Epithelial cell of prostate (primary cell): Measurements from ENCODE around the gene C19orf33.

ENCODE experiments used
- DNase-seq: peaks from one replicate; pipeline ENCODE4 v3.0.0-alpha.2; 2011; ENCODE audit warnings: low read depth, low spot score
- H3K27ac ChIP-seq: fragments of 450-650 bp; 2 replicates; pipeline ENCODE4 v1.5.1; 2017; ENCODE audit warnings: mild to moderate bottlenecking

Gene C19orf33

DNA sequence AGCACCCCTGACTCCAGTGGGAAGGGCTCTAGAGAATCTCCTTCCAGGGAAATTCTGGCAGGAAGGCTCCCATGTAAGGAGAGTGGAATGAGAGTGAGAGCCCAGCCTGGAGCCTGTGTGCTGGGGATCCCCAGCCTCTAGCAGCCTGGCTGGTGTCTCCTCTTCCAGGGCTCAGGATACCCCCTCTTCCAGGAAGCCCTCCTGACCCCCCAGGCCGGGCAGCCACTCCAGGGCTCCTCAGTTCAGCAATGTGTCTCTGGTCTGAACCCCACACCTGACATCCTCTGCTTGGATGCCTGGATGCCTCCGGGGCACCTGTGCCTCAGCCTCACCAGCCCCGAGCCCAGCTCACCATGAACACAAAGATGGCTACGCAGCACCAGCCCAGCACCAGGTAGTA, 3.0 kb downstream of the C19orf33 start:
- DNase-seq, result no peak
- H3K27ac ChIP-seq, result peak overlapping the region; percentile 99

DNA sequence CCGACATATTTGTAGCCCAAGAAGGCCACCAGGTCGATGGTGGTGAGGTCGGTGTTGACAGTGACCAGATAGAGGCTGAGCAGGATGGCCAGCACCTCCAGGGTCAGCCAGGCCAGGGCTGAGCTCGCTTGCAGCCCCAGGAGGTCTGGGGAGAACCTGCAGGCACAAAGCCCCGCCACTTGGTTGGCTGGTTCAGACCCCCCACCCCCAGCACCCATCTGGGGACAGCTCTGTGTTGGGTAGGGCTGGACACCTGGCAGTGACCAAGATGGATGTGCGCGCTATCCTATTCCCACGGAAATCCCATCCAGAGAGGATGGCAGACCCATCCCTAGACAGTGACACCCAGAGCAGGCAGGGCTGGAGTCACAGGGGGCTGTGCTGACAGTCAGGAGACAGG, 3.5 kb downstream of the C19orf33 start:
- H3K27ac ChIP-seq, result peak overlapping the region; percentile 99
- DNase-seq, result no peak

DNA sequence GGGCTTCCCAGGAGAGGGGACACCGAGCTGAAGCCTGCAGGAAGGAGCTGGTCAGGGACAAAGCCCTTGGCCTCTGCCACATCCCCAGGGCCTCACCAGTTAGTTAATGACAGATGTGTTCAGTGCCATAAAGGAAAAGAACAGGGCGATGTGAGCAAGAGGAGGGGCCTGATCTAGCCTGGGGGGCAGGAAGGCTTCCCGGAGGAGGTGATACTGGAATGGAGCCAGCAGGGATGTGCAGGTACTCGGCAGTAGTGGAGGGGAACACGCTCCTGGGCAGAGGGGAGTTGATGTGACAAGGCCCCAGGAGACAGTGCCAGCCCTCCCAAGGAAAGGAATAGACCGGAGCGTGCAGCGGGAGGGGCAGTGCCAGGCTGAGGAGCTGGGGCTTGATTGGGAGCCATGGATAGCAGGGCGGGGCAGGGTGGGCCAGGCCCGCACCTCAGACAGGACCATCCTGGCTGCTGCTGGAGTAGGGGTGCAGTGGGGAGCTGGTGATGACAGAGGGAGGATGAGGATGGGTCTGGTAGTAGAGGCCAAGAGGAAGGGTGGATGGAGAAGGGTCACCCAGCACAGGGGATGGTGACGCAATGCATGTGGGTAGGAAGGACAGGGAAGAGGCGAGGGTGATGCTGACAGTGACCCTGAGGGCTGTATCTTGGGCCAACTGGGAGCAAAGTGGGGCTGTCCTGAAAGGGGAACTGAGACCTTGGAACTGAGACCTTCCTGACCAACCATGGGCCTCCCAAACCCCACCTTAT, 4.1 kb downstream of the C19orf33 start:
- peak overlapping the region; percentile 99 for H3K27ac ChIP-seq
- DNase-seq, result no peak

DNA sequence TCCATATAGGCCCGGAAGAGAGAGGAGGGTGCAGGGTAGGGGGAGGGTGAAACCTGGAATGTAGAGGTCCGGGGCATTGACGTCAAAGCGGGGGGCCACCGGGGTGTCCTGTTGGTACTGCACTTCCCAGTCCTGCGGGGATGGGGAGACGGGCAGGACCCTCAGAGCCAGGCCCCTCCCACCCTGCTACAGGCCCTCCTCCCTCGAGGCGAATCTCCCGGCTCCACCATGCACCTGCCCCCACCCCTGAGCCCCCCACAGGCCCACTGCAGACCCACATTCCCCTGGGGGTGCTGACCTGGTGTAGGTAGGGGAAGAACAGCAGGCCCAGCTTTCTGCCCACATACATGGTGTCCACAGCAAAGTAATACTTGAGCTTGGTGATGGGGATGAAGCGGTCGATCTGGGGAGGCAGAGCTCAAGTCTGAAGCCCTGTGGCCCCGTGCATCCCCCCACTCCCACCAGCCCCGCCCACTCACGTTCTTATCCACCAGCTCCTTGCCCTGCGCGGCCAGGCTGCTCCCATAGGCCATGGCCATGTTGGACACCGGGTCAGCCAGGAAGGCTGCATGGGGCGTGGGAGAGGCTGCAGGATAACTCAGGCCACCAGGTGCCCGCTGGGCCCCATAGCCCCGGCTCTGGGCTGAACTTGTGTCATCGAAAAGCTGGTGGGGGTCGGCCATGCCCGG, 5.0 kb downstream of the C19orf33 start:
- no peak for DNase-seq
- H3K27ac ChIP-seq, result no peak overlapping the region

DNA sequence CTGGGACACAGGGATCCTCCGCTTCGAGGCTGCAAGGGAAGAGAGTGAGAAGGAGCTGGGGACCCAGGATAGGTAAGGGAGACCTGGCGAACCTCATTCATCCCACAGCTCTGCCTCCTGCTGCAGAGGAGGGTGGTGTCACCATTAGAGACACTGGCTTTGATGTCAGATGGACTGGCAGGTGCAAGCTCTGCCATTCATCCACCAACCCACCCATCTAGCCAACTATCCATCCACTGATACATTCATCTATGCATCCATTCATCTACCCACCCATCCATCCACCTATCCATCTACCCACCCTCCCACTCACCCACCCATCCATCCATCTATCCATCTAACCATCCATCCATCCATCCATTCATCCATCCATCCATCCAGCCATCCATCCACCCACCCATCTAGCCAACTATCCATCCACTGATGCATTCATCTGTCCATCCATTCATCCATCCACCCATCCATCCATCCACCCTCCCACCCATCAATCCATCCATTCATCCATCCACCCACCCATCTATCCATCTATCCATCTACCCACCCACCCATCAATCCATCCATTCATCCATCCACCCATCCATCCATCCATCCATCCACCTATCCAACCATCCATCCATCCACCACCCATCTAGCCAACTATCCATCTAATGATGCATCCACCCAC, 5.7 kb downstream of the C19orf33 start:
- DNase-seq, result no peak
- H3K27ac ChIP-seq, result no peak overlapping the region

DNA sequence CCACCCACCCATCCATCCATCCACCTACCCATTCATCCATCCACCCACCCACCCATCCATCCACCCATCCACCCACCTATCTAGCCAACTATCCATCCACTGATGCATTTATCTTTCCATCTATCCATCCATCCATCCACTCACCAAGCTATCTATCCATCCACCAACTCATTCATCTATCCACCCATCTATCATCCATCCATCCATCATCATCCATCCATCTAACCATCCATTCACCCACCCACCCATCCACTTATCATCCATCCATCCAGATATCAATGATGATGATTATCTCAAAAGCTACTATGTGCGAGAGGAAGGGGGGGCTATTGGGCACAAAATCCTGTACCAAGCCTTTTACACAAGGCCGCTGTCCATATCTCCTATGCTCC, 6.2 kb downstream of the C19orf33 start:
- no peak overlapping the region for H3K27ac ChIP-seq
- DNase-seq, result no peak

DNA sequence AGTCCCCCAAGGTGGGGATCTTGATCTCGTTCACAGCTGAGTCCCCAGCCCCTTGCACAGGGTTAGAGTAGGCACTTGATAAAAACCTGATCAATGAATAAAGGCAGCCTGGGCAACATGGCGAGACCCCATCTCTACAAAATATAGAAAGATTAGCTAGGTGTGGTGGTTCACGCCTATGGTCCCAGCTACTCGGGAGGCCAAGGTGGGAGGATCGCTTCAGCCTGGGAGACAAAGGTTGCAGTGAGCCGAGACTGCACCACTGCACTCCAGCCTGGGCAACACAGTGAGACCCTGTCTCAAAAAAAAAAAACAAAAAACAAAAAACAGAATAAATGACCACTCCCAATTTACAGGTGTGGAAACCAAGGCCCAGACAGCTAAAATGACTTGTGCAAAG, 6.9 kb downstream of the C19orf33 start:
- H3K27ac ChIP-seq, result peak overlapping the region; percentile 17
- DNase-seq, result no peak

DNA sequence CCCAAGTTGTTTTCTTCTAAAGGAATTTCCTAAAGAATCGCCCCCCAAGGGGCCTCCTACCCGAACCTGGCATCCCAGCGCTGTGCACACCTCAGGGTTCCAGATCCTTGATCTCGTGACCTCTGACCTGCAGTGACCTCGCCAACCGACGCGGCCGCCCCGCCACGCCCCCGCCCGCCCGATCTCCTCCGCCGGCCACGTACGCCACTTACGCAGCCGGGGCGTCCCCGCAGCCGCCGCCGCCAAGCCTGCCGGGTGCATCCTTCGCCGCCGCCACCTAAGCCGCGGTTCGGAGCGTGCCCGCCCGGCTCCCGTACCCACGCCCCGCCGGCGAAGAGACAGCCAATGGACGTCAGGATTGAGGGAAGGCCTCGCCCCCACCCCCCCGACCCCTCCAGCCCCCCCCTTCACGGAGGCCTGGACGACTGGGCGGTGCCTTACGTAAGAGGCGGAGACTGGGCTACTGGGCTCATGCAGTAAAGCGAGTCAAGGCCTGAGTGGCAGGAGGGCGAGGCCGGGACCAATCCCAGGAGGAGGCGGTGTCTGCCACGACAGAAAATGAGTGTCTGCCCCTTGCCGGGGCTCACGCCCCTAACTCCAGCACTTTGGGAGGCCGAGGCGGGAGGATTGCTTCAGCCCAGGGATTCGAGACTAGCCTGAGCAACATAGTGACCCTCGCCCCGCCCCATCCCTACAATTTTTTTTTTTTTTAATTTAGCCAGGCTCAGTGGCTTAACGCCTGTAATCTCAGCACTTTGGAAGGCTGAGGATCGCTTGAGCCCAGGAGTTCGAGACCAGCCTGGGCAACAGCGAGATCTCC, 11.8 kb downstream of the C19orf33 start, which contains the start of gene YIF1B:
Gene YIF1B (minus strand): TSS at position 291 of the 820 bp plus-strand sequence. CDS start 30 bp downstream, at position 261.
- peak; percentile 85 for DNase-seq
- H3K27ac ChIP-seq, result peak within 1 kb of the TSS; percentile 75

DNA sequence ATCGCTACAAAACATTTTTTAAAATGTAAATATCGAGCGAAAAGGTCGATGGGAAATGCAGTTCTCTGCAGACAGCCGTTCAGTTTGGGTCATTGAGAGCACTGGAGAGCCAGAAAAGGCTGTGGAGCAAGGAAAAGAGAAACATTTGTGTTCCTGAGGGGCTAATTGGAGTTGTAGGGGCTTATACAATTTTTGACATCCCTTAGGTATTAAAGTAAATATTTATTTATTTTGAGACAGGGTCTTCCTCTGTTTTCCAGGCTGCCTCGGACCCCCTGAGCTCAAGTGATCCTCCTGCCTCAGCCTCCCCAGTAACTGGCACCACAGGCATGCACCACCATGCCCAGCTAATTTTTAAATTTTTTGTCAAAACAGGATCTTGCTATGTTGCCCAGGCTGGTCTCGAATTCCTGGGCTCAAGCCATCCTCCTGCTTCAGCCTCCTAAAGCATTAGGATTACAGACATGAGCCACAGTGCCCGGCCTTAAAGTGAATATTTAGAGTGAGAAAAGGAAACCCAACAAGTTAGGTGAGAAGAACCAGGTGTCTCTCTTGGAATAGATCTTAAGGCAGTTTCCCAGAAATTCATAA, 12.5 kb downstream of the C19orf33 start:
- H3K27ac ChIP-seq, result peak overlapping the region; percentile 75
- no peak for DNase-seq

DNA sequence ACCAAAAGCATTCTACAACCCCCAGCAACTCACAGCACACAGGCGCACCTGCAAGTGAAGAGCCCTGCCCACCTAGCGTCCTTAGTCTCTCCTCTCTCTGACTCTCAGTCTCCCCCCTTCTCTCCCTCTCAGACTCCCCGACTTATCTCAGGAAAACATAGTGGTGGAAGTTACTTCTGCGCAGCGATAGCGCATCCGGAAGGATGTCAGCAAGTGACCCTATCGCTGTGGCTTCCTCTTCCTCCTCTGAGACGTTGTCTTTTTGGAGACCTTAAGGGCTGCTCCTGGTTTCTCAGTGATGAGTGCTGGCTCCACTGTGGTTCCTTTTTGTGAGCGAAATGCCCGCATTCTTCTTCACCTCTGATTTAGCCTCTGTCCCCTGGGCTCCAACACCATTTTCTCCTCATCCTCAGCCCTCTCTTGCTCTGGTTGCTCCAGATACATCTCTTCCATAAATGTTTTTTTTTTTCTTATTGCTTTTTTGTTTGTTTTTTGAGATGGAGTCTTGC, 13.1 kb downstream of the C19orf33 start:
- no peak overlapping the region for H3K27ac ChIP-seq
- DNase-seq, result no peak

DNA sequence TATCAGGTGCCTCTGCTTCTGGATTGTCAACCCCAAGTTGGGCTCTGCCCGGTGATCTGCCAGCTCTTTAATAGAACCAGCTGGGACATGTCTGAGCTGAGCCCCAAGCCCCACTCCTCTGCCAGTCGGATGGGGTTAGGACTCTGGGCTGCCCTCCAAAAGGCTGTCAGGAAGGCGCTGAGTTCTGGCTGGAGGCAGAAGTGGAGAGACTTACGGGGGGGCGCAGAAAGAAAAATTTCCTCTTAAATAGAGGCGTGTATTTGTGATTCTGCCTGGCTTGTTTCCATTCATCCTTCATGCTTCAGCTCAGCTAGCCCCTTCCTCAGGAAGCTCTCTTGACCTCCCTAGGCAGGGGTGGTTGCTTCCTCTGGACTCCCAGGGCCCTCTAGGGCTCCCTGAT, 14.6 kb downstream of the C19orf33 start:
- DNase-seq, result no peak

DNA sequence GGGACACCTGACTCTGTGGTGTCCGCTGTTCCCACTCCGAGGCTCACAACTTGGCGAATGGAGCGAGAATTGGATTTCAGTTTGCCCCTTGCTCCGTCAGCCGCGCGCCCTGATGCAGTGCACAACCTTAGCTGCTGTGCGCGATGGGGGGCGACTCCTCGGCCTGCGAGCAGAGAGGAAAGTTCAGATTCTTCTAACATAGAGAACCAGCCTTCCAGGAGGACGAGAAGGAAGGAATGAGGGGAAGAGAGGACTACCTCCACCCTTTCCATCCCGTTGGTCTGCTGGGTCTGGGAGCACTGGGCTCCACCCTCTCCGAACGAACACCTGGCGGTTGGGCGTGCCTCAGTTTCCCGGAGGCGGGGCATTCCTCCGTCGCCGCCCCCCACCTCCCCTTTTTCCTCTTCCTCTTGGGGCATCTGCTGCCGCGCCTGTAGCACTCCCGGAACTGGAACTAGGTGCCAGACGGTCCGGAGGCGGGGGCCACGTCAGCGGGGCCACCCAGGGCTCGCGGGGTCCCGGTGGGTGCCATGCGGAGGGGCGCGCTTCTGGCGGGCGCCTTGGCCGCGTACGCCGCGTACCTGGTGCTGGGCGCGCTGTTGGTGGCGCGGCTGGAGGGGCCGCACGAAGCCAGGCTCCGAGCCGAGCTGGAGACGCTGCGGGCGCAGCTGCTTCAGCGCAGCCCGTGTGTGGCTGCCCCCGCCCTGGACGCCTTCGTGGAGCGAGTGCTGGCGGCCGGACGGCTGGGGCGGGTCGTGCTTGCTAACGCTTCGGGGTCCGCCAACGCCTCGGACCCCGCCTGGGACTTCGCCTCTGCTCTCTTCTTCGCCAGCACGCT, 15.6 kb downstream of the C19orf33 start, which contains the start of gene KCNK6:
Gene KCNK6 (plus strand): TSS at position 425 of the 838 bp plus-strand sequence. CDS start 106 bp downstream, at position 531.
- no peak for DNase-seq
- H3K27ac ChIP-seq, result peak within 1 kb of the TSS; percentile 77

More for the DNA sequence above, 14.6 kb downstream of the C19orf33 start:
- H3K27ac ChIP-seq, result peak overlapping the region; percentile 77

DNA sequence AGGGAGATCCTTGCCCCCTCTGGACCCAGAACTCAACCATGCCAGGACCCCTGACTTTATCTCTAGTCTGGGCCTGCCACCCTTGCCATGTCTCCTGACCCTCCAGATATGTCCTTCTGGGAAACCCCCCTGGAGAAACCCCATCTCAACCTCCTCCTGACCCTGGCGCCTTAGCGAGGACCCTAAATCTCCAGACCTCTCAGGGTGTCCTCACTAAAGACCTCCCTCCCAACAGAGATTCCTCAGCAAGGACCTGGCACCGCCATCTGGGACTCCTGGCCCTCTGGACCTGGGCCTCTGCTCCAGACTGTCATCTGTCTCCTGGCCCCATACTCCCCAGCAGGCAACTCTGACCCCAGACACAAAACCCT, 16.9 kb downstream of the C19orf33 start:
- DNase-seq, result no peak
- H3K27ac ChIP-seq, result peak overlapping the region; percentile 77

DNA sequence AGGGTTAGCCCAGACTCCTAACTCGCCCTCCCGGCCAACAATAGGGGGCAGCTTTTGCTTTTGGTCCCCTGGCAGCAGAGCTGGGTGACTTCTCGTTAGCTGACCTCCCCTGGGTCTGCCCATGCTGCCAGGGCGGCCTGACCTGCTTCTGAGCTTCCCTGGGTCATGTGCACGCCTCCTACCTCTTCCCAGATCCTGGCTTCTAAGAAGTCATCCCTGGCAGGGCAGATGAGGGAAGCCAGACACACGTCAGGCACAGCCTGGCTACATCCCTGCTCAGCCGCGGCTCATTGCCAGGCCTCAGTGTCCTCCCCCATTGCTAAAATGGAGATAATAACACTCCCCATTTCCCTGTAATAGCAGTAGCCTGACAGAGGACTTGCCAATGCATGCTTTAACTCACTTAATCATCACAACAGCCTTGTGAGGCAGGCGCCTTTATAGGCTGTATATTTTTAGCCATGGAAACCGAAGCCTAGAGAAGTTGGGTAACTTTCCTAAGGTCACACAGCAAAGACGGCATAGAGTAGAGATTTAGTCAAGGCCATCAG, 17.7 kb downstream of the C19orf33 start:
- peak; percentile 82 for DNase-seq
- H3K27ac ChIP-seq, result peak overlapping the region; percentile 77

DNA sequence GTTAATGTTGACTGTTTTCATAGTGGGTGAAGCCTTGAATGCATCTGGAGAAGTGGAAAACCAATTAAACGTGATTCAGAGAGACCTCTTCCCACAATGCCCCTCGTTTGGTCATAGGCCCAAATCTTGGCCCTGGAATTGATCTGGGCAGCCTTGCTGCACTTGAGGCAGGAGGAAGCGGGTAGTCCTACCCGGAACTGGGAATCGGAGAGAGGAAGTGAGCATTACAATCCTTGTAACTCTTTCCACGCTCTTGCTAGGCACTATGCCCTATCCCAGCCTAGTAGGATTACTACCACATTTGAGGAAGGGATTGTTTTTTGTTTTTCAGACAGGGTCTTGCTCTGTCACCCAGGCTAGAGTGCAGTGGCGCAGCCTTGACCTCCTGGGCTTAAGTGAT, 19.2 kb downstream of the C19orf33 start:
- no peak for DNase-seq

DNA sequence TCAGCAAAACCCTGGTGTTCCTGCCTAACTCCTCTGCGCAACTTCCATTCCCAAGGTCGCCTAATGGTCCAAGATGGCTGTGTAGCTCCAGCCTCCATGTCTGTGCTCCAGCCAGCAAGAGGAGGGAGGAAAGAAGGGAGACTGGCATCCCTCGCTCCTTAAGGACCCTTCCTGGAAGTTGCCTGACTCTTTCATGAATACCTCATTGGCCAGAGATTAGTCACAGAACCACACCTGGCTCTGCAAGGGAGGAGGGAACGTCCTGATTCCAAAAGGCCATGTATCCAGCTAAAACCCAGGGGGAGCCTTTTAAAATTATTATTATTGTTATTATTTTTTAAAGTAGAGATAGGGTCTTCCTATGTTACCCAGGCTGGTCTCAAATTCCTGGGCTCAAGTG, 20.4 kb downstream of the C19orf33 start:
- H3K27ac ChIP-seq, result peak overlapping the region; percentile 66
- no peak for DNase-seq

More for the DNA sequence above, 19.2 kb downstream of the C19orf33 start:
- H3K27ac ChIP-seq, result peak overlapping the region; percentile 66

DNA sequence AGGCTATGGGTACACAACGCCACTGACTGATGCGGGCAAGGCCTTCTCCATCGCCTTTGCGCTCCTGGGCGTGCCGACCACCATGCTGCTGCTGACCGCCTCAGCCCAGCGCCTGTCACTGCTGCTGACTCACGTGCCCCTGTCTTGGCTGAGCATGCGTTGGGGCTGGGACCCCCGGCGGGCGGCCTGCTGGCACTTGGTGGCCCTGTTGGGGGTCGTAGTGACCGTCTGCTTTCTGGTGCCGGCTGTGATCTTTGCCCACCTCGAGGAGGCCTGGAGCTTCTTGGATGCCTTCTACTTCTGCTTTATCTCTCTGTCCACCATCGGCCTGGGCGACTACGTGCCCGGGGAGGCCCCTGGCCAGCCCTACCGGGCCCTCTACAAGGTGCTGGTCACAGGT, 22.5 kb downstream of the C19orf33 start:
- DNase-seq, result no peak
- no peak overlapping the region for H3K27ac ChIP-seq

DNA sequence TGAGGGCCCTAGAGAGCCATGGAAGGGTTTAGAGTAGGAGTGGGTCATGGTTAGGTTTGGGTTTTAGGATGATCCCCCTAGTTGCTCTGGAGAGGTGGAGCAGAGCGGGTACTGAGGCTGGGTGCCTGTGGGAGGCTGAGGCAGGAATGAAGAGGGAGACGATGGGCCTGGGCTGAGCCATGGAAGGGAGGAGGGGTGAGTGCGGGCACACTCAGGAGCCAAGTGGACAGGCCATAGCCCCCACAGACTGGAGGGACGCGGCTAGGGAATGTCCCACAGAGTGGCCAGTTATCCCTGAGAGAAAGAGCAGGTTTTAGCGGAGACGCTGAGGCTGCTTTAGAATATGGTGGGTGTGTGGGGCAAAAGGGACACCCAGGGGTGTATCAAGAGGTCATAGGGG, 25.6 kb downstream of the C19orf33 start:
- H3K27ac ChIP-seq, result no peak overlapping the region
- no peak for DNase-seq
